Panc1 (cell line): ENCODE results near the gene NPSR1. TPM values are rescaled to one million over a fixed set of nuclear protein-coding genes. Genes with fewer than 3 reads are reported as not detected.

Experiments used
- ATAC-seq: fragments of 200-7000 bp; cut with Tn5 transposase; 2 replicates; pipeline ENCODE4 v1.9.1; 2020; ENCODE audit warnings: mild to moderate bottlenecking, moderate library complexity
- BruUV-seq: library from RNA; stranded (reverse); fragments of 400-500 nt; replicated peaks from 2 replicates; lab custom pipeline; 2021; lab: Mats Ljungman, UMichigan
- CTCF ChIA-PET: fragments of 300-600 bp; sonication (Branson Sonifier 250); formaldehyde crosslinking; loops from one replicate; lab custom pipeline; 2022; ENCODE audit warnings: antibody characterized with exemption; lab: Charles Lee
- POLR2A ChIA-PET: fragments of 300-600 bp; sonication (Branson Sonifier 250); formaldehyde crosslinking; loops from one replicate; lab custom pipeline; 2022; ENCODE audit warnings: antibody characterized with exemption; lab: Charles Lee
- DNase-seq: peaks from one replicate; pipeline ENCODE4 v3.0.0-alpha.2; 2010; ENCODE audit warnings: low read depth, low spot score
- H3K27ac ChIP-seq: 2 replicates; pipeline ENCODE4 v1.5.1; 2011; ENCODE audit warnings: mild to moderate bottlenecking, low read length, inconsistent platforms
- H3K27me3 ChIP-seq: fragments of 200-500 bp; sonication (Bioruptor generic); 2 replicates; pipeline ENCODE4 v1.6.0; 2014; ENCODE audit warnings: low read length, inconsistent platforms; ENCODE audit not compliant: control insufficient read depth, insufficient read depth
- H3K36me3 ChIP-seq: fragments of 200-500 bp; sonication (Bioruptor generic); 2 replicates; pipeline ENCODE4 v1.5.1; 2014; ENCODE audit warnings: inconsistent platforms, mild to moderate bottlenecking, low read length, moderate library complexity; ENCODE audit not compliant: control insufficient read depth, insufficient read depth
- H3K4me1 ChIP-seq: 2 replicates; pipeline ENCODE4 v1.5.1; 2011; ENCODE audit warnings: inconsistent platforms, mild to moderate bottlenecking, low read length, moderate library complexity; ENCODE audit not compliant: control insufficient read depth, insufficient read depth
- H3K4me3 ChIP-seq, 2 experiments: 2 replicates each; pipeline ENCODE4 v1.5.1; 2011 to 2012; ENCODE audit warnings: low read depth in 2 of 2, low read length in 2 of 2, mild to moderate bottlenecking in 2 of 2, inconsistent platforms in 1 of 2, moderate library complexity in 1 of 2
- H3K9me3 ChIP-seq: fragments of 200-500 bp; sonication (Bioruptor generic); 2 replicates; pipeline ENCODE4 v1.5.1; 2014; ENCODE audit warnings: low read depth, mild to moderate bottlenecking, inconsistent platforms, low read length, moderate library complexity; ENCODE audit not compliant: control insufficient read depth, insufficient read depth
- CTCF ChIP-seq: fragments of 450-650 bp; IDR thresholded peaks from 2 replicates; pipeline ENCODE4 v1.5.1; 2017; ENCODE audit warnings: mild to moderate bottlenecking
- POLR2AphosphoS5 ChIP-seq: IDR thresholded peaks from 2 replicates; pipeline ENCODE4 v1.6.1; 2012; ENCODE audit warnings: mild to moderate bottlenecking, low read depth, low read length, moderate library complexity
- REST ChIP-seq, 2 experiments: IDR thresholded peaks; 2 replicates each; pipeline ENCODE4 v1.6.1; 2011 to 2012; ENCODE audit warnings: low read depth in 2 of 2, control low read depth in 1 of 2, low read length in 1 of 2, mild to moderate bottlenecking in 1 of 2, moderate library complexity in 1 of 2; ENCODE audit not compliant: insufficient read depth in 1 of 2
- SIN3A ChIP-seq: IDR thresholded peaks from 2 replicates; pipeline ENCODE4 v1.6.1; 2012; ENCODE audit warnings: low read depth, mild to moderate bottlenecking, low read length, moderate library complexity, borderline replicate concordance; ENCODE audit not compliant: insufficient read depth
- TCF7L2 ChIP-seq: IDR thresholded peaks from 2 replicates; pipeline ENCODE4 v1.6.1; 2011; ENCODE audit warnings: mild to moderate bottlenecking, low read depth, low read length, inconsistent platforms
- in situ Hi-C: cut with HindIII; loops from 2 replicates; pipeline ENCODE4 v1.10.0; 2016; ENCODE audit warnings: low sequenced_read_pairs, low pct_unique_long_range_greater_than_20kb
- intact Hi-C: fragments of 100-400 bp; cut with micrococcal nuclease; formaldehyde crosslinking; loops from one replicate; pipeline ENCODE4 v1.10.0; 2022; ENCODE audit not compliant: unreplicated experiment
- total RNA-seq: library from RNA; stranded (reverse); gene quantifications from one replicate; pipeline ENCODE4 v1.2.1, GENCODE V29; 2021; ENCODE audit not compliant: unreplicated experiment

Gene NPSR1
- total RNA-seq, 1 experiment from 2014 or later, result not detected

- TF ChIP-seq SIN3A (no peak), TCF7L2 (no peak), POLR2AphosphoS5 (no peak), CTCF (no peak), REST (IDR thresholded peaks at IDR 0.05; ENCODE audit: insufficient read depth in 1 of 2, low read depth in 2 of 2, low read length in 1 of 2) (no peak)
- Histone ChIP-seq H3K36me3 (no peaks in the 10 kb centered on the region), H3K27ac (no peak overlapping the region), H3K4me1 (no peaks in the 10 kb centered on the region), H3K4me3 (no peak overlapping the region), H3K27me3 (no peaks in the 10 kb centered on the region), H3K9me3 (no peaks in the 10 kb centered on the region)
- ChIA-PET POLR2A (interaction anchor here (0.6 kb wide), 1 partner anchor 111 kb away, joined by 4 read pairs; no protein-coding TSS in a partner anchor), CTCF (no interaction called here)
- ATAC-seq (no peak), DNase-seq (no peak)
- no TSS peak for BruUV-seq
- intact Hi-C loops (loop anchor here (10.0 kb wide), 1 partner anchor 163 kb away; no protein-coding TSS in a partner anchor), in situ Hi-C loops (no loop called here)
These were observed 103.6 kb downstream of the NPSR1 start for GRCh38 chr7:34761627-34762026.

DNA sequence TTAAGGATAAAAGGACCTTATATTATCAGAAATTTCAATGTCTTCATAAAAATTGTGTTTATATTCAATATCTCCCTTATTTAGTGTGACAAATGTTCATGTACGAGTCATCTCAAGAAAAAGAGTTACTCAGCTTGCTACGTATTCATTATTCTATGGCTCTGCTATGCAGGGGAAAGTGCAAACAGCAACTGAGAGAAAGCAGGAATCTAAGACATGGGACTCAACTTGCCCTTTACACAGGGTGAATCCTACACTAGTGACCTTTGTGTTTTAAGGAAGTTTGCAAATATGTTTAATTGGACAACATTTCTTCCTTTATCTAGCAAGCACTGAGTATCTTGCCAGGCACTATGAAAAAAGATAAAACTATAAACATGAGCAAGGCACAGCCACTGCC, 104.7 kb downstream of the NPSR1 start:
- intact Hi-C loops, result loop anchor here (10.0 kb wide), 1 partner anchor 162 kb away; no protein-coding TSS in a partner anchor

More for the DNA sequence above, 104.7 kb downstream of the NPSR1 start:
- in situ Hi-C loops, result no loop called here
- no peak overlapping the region for H3K4me3 ChIP-seq
- no peaks in the 10 kb centered on the region for H3K27me3 ChIP-seq
- BruUV-seq, result no TSS peak
- H3K27ac ChIP-seq, result no peak overlapping the region
- no peaks in the 10 kb centered on the region for H3K36me3 ChIP-seq
- CTCF ChIA-PET, result no interaction called here
- no peak for DNase-seq
- POLR2A ChIA-PET, result no interaction called here
- H3K4me1 ChIP-seq, result no peaks in the 10 kb centered on the region
- no peaks in the 10 kb centered on the region for H3K9me3 ChIP-seq
- TF ChIP-seq TCF7L2 (no peak), POLR2AphosphoS5 (no peak), REST (IDR thresholded peaks at IDR 0.05; ENCODE audit: insufficient read depth in 1 of 2, low read depth in 2 of 2, low read length in 1 of 2) (no peak), CTCF (no peak), SIN3A (no peak)
- no peak for ATAC-seq
